GM23338 (cell line): ENCODE measurements around the gene N4BP2. TPM values are rescaled to one million over a fixed set of nuclear protein-coding genes. Genes with fewer than 3 reads are reported as not detected.

Source experiments
- ATAC-seq: fragments of 200-7000 bp; cut with Tn5 transposase; 3 replicates; pipeline ENCODE4 v1.9.1; 2020
- DNase-seq: peaks from one replicate; pipeline ENCODE4 v3.0.0-alpha.2; 2015; ENCODE audit warnings: low spot score
- H2AFZ ChIP-seq: fragments of 200-600 bp; sonication (generic); 2 replicates; pipeline ENCODE4 v1.8.0; 2016; ENCODE audit warnings: antibody characterized with exemption, mild to moderate bottlenecking, moderate library complexity
- H3F3A ChIP-seq: fragments of 200-600 bp; sonication (generic); replicated peaks from 2 replicates; pipeline ENCODE4 v1.8.0; 2017; ENCODE audit warnings: antibody characterized with exemption, mixed run types, low read depth
- H3K27ac ChIP-seq: fragments of 200-600 bp; sonication (generic); 2 replicates; pipeline ENCODE4 v1.6.1; 2016; ENCODE audit warnings: low read depth
- H3K27me3 ChIP-seq: fragments of 200-600 bp; sonication (generic); 2 replicates; pipeline ENCODE4 v1.8.0; 2016; ENCODE audit warnings: mild to moderate bottlenecking, mixed run types, moderate library complexity; ENCODE audit not compliant: insufficient read depth
- H3K36me3 ChIP-seq: fragments of 200-600 bp; sonication (generic); 2 replicates; pipeline ENCODE4 v1.8.0; 2016; ENCODE audit warnings: mild to moderate bottlenecking; ENCODE audit not compliant: insufficient read depth
- H3K4me1 ChIP-seq: fragments of 200-600 bp; sonication (generic); 2 replicates; pipeline ENCODE4 v1.8.0; 2016; ENCODE audit warnings: mild to moderate bottlenecking, moderate library complexity; ENCODE audit not compliant: insufficient read depth
- H3K4me2 ChIP-seq: fragments of 200-600 bp; sonication (generic); 2 replicates; pipeline ENCODE4 v1.7.1; 2017; ENCODE audit warnings: mixed run types
- H3K4me3 ChIP-seq: fragments of 200-600 bp; sonication (generic); 2 replicates; pipeline ENCODE4 v1.6.1; 2016; ENCODE audit warnings: mixed run types
- H3K79me2 ChIP-seq: fragments of 200-600 bp; sonication (generic); replicated peaks from 2 replicates; pipeline ENCODE4 v1.8.0; 2017; ENCODE audit warnings: mild to moderate bottlenecking; ENCODE audit not compliant: insufficient read depth
- H3K9me2 ChIP-seq: fragments of 200-600 bp; sonication (generic); 2 replicates; pipeline ENCODE4 v1.8.0; 2017; ENCODE audit not compliant: insufficient read depth
- H4K20me1 ChIP-seq: fragments of 200-600 bp; sonication (generic); replicated peaks from 2 replicates; pipeline ENCODE4 v1.8.0; 2017; ENCODE audit warnings: mild to moderate bottlenecking; ENCODE audit not compliant: insufficient read depth
- H3K27ac Mint-ChIP-seq: 2 replicates; pipeline ENCODE4 v1.8.0; 2020; ENCODE audit warnings: inconsistent platforms, mild to moderate bottlenecking, moderate library complexity, mixed read lengths
- H3K27me3 Mint-ChIP-seq: 3 replicates; pipeline ENCODE4 v1.8.0; 2022; ENCODE audit warnings: low read depth, mild to moderate bottlenecking, moderate library complexity, mixed read lengths, inconsistent platforms; ENCODE audit not compliant: insufficient read depth, poor library complexity
- H3K36me3 Mint-ChIP-seq: 3 replicates; pipeline ENCODE4 v1.8.0; 2021; ENCODE audit warnings: low read depth, mild to moderate bottlenecking, inconsistent platforms, moderate library complexity, mixed read lengths
- H3K4me1 Mint-ChIP-seq: 3 replicates; pipeline ENCODE4 v1.8.0; 2020; ENCODE audit warnings: mild to moderate bottlenecking, inconsistent platforms, mixed read lengths
- H3K4me3 Mint-ChIP-seq: 3 replicates; pipeline ENCODE4 v1.8.0; 2021; ENCODE audit warnings: moderate library complexity, mild to moderate bottlenecking, inconsistent platforms, mixed read lengths
- H3K9me3 Mint-ChIP-seq: 3 replicates; pipeline ENCODE4 v1.8.0; 2020; ENCODE audit warnings: moderate library complexity, mild to moderate bottlenecking, inconsistent platforms, mixed read lengths
- POLR2AphosphoS5 ChIP-seq: IDR thresholded peaks from 2 replicates; pipeline ENCODE4 v1.6.1; 2016; ENCODE audit warnings: antibody characterized with exemption, low read depth
- ZNF114 ChIP-seq: fragments of 250-450 bp; sonication (Bioruptor Pico); IDR thresholded peaks from 2 replicates; pipeline ENCODE4 v1.5.0; 2020; ENCODE audit warnings: mild to moderate bottlenecking, moderate library complexity
- ZNF331 ChIP-seq: fragments of 250-450 bp; sonication (Bioruptor Pico); IDR thresholded peaks from 2 replicates; pipeline ENCODE4 v1.5.0; 2020; ENCODE audit warnings: low read depth, mild to moderate bottlenecking, moderate library complexity
- ZNF462 ChIP-seq: fragments of 250-450 bp; sonication (Bioruptor Pico); IDR thresholded peaks from 2 replicates; pipeline ENCODE4 v1.5.0; 2020; ENCODE audit warnings: mild to moderate bottlenecking, moderate library complexity
- polyA plus RNA-seq: library from polyadenylated mRNA; unstranded; fragments of >200 nt; fragmentation: Nextera tagmentation; extraction: Ambion mirVana; gene quantifications from 2 replicates; pipeline ENCODE4 v1.2.1, GENCODE V29; 2016
- total RNA-seq: library from RNA; depleted of rRNA; stranded (reverse); fragments of >200 nt; shearing (Covaris generic); gene quantifications from 2 replicates; pipeline ENCODE4 v1.2.3, GENCODE V29; 2014

Gene N4BP2
- total and polyA plus RNA-seq, 2 experiments from 2014 or later: 25.6 to 46.3 TPM

GRCh38 chr4:40055863-40056715, 561 bp upstream of the N4BP2 start:
- peak overlapping the region; percentile 99 for H3K27ac Mint-ChIP-seq
- Histone ChIP-seq H3K27ac (peak overlapping the region; percentile 100), H3K79me2 (peaks cover 31% of the 10 kb centered on the region), H3K27me3 (no peaks in the 10 kb centered on the region), H3K36me3 (0 out of 2 replicates have a peak, but pooled peaks cover 5% of the 10 kb centered on the region), H3K4me3 (peak overlapping the region; percentile 80), H3K4me2 (peak overlapping the region; percentile 73), H4K20me1 (peaks cover 5% of the 10 kb centered on the region; the same call in 1 of the 2 replicates), H3K9me2 (no peaks in the 10 kb centered on the region), H2AFZ (peak overlapping the region; percentile 77; the same call in 1 of the 2 replicates), H3K4me1 (peaks cover 27% of the 10 kb centered on the region), H3F3A (no peaks in the 10 kb centered on the region)
- peak; percentile 81 for DNase-seq
- peaks cover 17% of the 10 kb centered on the region for H3K27me3 Mint-ChIP-seq
- H3K4me3 Mint-ChIP-seq: peak overlapping the region; percentile 84
- ATAC-seq: peak; percentile 46
- H3K4me1 Mint-ChIP-seq: peaks cover 23% of the 10 kb centered on the region
- H3K9me3 Mint-ChIP-seq: no peaks in the 10 kb centered on the region; the same call in 1 of the 3 replicates
- H3K36me3 Mint-ChIP-seq: peaks cover 17% of the 10 kb centered on the region
- TF ChIP-seq POLR2AphosphoS5 (peak; percentile 62; the same call in 1 of the 2 replicates), ZNF462 (CRISPR knock-in tag) (no peak)

- H3K27ac ChIP-seq: peak overlapping the region; percentile 83
- H3K4me3 ChIP-seq: peak overlapping the region; percentile 80
- 0 out of 2 replicates have a peak, but pooled peaks cover 5% of the 10 kb centered on the region for H3K36me3 ChIP-seq
- H3K9me3 Mint-ChIP-seq: no peaks in the 10 kb centered on the region; the same call in 1 of the 3 replicates
- DNase-seq (peak; percentile 87), ATAC-seq (peak; percentile 56)
- peaks cover 5% of the 10 kb centered on the region; the same call in 1 of the 2 replicates for H4K20me1 ChIP-seq
- H2AFZ ChIP-seq: peak overlapping the region; percentile 10; the same call in 1 of the 2 replicates
- no peaks in the 10 kb centered on the region for H3K9me2 ChIP-seq
- peak overlapping the region; percentile 92 for H3K27ac Mint-ChIP-seq
- H3F3A ChIP-seq: no peaks in the 10 kb centered on the region
- H3K4me1 ChIP-seq: peaks cover 27% of the 10 kb centered on the region
- H3K4me1 Mint-ChIP-seq: peaks cover 23% of the 10 kb centered on the region
- H3K27me3 Mint-ChIP-seq: peaks cover 17% of the 10 kb centered on the region
- no peaks in the 10 kb centered on the region for H3K27me3 ChIP-seq
- peak overlapping the region; percentile 87 for H3K4me3 Mint-ChIP-seq
- TF ChIP-seq ZNF114 (CRISPR knock-in tag) (no peak), ZNF331 (CRISPR knock-in tag) (no peak), POLR2AphosphoS5 (peak; percentile 66)
- peak overlapping the region; percentile 73 for H3K4me2 ChIP-seq
- H3K79me2 ChIP-seq: peaks cover 47% of the 10 kb centered on the region
- peaks cover 28% of the 10 kb centered on the region for H3K36me3 Mint-ChIP-seq
Measured at GRCh38 chr4:40057586-40058091, 989 bp downstream of the N4BP2 start.
